WTC11 (cell line): ENCODE data around the gene CDYL.

ENCODE experiments used
- ATF1 ChIP-seq: sonication (generic); formaldehyde crosslinking; IDR thresholded peaks from 2 replicates; pipeline ENCODE4 v1.8.1; 2023; ENCODE audit warnings: mild to moderate bottlenecking, moderate library complexity, missing genetic modification reagents
- CBFB ChIP-seq: sonication (generic); formaldehyde crosslinking; IDR thresholded peaks from 2 replicates; pipeline ENCODE4 v1.8.1; 2022; ENCODE audit warnings: mild to moderate bottlenecking, low read depth, missing genetic modification reagents
- ESRRA ChIP-seq: sonication (generic); formaldehyde crosslinking; IDR thresholded peaks from 2 replicates; pipeline ENCODE4 v1.8.1; 2022; ENCODE audit warnings: mild to moderate bottlenecking, missing genetic modification reagents, borderline replicate concordance
- GRHL2 ChIP-seq: fragments of 250-450 bp; sonication (Bioruptor Pico); IDR thresholded peaks from 2 replicates; pipeline ENCODE4 v1.8.0; 2022; ENCODE audit warnings: mild to moderate bottlenecking, moderate library complexity; ENCODE audit not compliant: insufficient replicate concordance, severe bottlenecking
- JUN ChIP-seq: sonication (generic); formaldehyde crosslinking; IDR thresholded peaks from 2 replicates; pipeline ENCODE4 v1.8.0; 2023; ENCODE audit warnings: mild to moderate bottlenecking, missing genetic modification reagents
- TF ChIP-seq, protein P1 (sequence below): fragments of 200-600 bp; IDR thresholded peaks from 2 replicates; pipeline ENCODE4 v1.8.0; 2022; ENCODE audit warnings: antibody characterized with exemption
- TF ChIP-seq, protein P2 (sequence below): sonication (generic); formaldehyde crosslinking; IDR thresholded peaks from 2 replicates; pipeline ENCODE4 v1.8.1; 2023; ENCODE audit warnings: mild to moderate bottlenecking, missing genetic modification reagents, moderate library complexity
- TF ChIP-seq, protein P3 (sequence below): sonication (generic); formaldehyde crosslinking; IDR thresholded peaks from 2 replicates; pipeline ENCODE4 v1.8.1; 2022; ENCODE audit warnings: mild to moderate bottlenecking, moderate library complexity, missing genetic modification reagents
- TF ChIP-seq, protein P4 (sequence below): sonication (generic); formaldehyde crosslinking; IDR thresholded peaks from 2 replicates; pipeline ENCODE4 v1.8.1; 2023; ENCODE audit warnings: mild to moderate bottlenecking, missing genetic modification reagents, moderate library complexity
- TF ChIP-seq, protein P5 (sequence below): sonication (generic); formaldehyde crosslinking; IDR thresholded peaks from 2 replicates; pipeline ENCODE4 v1.8.0; 2022; ENCODE audit warnings: mild to moderate bottlenecking, missing genetic modification reagents

DNA sequence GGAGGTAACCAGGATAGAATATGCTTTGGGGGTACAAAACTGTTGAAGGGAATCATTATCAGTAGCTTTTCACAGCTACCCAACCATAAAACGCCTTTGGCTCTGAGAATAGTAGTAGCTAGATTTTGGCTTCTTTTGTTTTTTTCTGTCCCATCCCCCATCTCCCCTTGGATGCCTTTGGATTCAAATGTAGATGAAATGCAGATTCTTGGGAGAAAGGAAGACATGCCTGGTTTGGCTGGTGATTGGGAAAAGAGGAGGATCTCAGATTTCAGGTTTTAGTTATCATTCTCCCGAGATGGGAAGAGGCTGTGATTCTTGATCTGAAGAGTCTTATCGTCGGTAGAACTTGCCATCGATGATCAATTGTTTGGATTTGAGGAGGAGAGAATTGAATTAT is 3.5 kb upstream of the CDYL start:
- TF ChIP-seq, protein P1, sequence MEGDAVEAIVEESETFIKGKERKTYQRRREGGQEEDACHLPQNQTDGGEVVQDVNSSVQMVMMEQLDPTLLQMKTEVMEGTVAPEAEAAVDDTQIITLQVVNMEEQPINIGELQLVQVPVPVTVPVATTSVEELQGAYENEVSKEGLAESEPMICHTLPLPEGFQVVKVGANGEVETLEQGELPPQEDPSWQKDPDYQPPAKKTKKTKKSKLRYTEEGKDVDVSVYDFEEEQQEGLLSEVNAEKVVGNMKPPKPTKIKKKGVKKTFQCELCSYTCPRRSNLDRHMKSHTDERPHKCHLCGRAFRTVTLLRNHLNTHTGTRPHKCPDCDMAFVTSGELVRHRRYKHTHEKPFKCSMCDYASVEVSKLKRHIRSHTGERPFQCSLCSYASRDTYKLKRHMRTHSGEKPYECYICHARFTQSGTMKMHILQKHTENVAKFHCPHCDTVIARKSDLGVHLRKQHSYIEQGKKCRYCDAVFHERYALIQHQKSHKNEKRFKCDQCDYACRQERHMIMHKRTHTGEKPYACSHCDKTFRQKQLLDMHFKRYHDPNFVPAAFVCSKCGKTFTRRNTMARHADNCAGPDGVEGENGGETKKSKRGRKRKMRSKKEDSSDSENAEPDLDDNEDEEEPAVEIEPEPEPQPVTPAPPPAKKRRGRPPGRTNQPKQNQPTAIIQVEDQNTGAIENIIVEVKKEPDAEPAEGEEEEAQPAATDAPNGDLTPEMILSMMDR: no peak
- TF ChIP-seq, protein P2, sequence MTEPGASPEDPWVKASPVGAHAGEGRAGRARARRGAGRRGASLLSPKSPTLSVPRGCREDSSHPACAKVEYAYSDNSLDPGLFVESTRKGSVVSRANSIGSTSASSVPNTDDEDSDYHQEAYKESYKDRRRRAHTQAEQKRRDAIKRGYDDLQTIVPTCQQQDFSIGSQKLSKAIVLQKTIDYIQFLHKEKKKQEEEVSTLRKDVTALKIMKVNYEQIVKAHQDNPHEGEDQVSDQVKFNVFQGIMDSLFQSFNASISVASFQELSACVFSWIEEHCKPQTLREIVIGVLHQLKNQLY: no peak
- TF ChIP-seq, protein P3, sequence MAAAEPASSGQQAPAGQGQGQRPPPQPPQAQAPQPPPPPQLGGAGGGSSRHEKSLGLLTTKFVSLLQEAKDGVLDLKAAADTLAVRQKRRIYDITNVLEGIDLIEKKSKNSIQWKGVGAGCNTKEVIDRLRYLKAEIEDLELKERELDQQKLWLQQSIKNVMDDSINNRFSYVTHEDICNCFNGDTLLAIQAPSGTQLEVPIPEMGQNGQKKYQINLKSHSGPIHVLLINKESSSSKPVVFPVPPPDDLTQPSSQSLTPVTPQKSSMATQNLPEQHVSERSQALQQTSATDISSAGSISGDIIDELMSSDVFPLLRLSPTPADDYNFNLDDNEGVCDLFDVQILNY (CRISPR knock-in tag): no peak
- TF ChIP-seq ATF1 (CRISPR knock-in tag) (no peak), ESRRA (CRISPR knock-in tag) (no peak), JUN (CRISPR knock-in tag) (no peak), GRHL2 (CRISPR knock-in tag) (no peak), CBFB (no peak)
- TF ChIP-seq, protein P4, sequence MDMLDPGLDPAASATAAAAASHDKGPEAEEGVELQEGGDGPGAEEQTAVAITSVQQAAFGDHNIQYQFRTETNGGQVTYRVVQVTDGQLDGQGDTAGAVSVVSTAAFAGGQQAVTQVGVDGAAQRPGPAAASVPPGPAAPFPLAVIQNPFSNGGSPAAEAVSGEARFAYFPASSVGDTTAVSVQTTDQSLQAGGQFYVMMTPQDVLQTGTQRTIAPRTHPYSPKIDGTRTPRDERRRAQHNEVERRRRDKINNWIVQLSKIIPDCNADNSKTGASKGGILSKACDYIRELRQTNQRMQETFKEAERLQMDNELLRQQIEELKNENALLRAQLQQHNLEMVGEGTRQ: no peak
- TF ChIP-seq, protein P5, sequence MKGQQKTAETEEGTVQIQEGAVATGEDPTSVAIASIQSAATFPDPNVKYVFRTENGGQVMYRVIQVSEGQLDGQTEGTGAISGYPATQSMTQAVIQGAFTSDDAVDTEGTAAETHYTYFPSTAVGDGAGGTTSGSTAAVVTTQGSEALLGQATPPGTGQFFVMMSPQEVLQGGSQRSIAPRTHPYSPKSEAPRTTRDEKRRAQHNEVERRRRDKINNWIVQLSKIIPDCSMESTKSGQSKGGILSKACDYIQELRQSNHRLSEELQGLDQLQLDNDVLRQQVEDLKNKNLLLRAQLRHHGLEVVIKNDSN (CRISPR knock-in tag): no peak
